Measurements from ENCODE around the gene NUSAP1. TPM values are rescaled to one million over a fixed set of nuclear protein-coding genes. Genes with fewer than 3 reads are reported as not detected.

Gene NUSAP1
- total RNA-seq, 1 experiment from 2014 or later, result 146 TPM

DNA sequence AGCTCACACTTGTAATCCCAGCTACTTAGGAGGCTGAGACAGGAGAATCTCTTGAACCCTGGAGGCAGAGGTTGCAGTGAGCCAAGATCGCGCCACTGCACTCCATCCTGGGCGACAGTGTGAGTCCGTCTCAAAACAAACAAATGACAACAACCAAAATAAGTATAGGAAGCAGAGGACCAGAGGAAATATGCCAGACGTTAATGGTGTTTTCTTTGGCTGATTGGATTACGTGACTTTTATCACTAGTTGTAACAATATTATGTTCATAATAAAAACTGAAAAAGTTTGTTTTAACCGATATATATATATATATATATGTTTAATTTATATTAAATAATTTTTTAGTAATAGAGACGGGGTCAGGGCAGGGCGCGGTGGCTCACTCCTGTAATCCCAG, 21.7 kb downstream of the NUSAP1 start:
- TF ChIP-seq, protein P1, sequence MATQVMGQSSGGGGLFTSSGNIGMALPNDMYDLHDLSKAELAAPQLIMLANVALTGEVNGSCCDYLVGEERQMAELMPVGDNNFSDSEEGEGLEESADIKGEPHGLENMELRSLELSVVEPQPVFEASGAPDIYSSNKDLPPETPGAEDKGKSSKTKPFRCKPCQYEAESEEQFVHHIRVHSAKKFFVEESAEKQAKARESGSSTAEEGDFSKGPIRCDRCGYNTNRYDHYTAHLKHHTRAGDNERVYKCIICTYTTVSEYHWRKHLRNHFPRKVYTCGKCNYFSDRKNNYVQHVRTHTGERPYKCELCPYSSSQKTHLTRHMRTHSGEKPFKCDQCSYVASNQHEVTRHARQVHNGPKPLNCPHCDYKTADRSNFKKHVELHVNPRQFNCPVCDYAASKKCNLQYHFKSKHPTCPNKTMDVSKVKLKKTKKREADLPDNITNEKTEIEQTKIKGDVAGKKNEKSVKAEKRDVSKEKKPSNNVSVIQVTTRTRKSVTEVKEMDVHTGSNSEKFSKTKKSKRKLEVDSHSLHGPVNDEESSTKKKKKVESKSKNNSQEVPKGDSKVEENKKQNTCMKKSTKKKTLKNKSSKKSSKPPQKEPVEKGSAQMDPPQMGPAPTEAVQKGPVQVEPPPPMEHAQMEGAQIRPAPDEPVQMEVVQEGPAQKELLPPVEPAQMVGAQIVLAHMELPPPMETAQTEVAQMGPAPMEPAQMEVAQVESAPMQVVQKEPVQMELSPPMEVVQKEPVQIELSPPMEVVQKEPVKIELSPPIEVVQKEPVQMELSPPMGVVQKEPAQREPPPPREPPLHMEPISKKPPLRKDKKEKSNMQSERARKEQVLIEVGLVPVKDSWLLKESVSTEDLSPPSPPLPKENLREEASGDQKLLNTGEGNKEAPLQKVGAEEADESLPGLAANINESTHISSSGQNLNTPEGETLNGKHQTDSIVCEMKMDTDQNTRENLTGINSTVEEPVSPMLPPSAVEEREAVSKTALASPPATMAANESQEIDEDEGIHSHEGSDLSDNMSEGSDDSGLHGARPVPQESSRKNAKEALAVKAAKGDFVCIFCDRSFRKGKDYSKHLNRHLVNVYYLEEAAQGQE (IDR thresholded peaks at IDR 0.05; ENCODE audit: low read depth), result no peak
- TF ChIP-seq TCF7L2 (IDR thresholded peaks at IDR 0.05; ENCODE audit: borderline replicate concordance, extremely low read depth, insufficient read depth, insufficient read length) (no peak), CEBPB (IDR thresholded peaks at IDR 0.05; ENCODE audit: low read depth) (no peak), SP1 (IDR thresholded peaks at IDR 0.05; ENCODE audit: low read depth) (no peak), EZH2 (IDR thresholded peaks at IDR 0.05) (no peak), SIN3A (IDR thresholded peaks at IDR 0.05; ENCODE audit: low read depth) (no peak), POLR2A (IDR thresholded peaks at IDR 0.05; ENCODE audit: borderline replicate concordance, extremely low read depth, insufficient read depth, insufficient read length) (no peak), EGR1 (IDR thresholded peaks at IDR 0.05; ENCODE audit: low read depth) (no peak), RAD21 (IDR thresholded peaks at IDR 0.05; ENCODE audit: low read depth) (no peak), JUND (IDR thresholded peaks at IDR 0.05) (no peak)
- TF ChIP-seq, protein P2, sequence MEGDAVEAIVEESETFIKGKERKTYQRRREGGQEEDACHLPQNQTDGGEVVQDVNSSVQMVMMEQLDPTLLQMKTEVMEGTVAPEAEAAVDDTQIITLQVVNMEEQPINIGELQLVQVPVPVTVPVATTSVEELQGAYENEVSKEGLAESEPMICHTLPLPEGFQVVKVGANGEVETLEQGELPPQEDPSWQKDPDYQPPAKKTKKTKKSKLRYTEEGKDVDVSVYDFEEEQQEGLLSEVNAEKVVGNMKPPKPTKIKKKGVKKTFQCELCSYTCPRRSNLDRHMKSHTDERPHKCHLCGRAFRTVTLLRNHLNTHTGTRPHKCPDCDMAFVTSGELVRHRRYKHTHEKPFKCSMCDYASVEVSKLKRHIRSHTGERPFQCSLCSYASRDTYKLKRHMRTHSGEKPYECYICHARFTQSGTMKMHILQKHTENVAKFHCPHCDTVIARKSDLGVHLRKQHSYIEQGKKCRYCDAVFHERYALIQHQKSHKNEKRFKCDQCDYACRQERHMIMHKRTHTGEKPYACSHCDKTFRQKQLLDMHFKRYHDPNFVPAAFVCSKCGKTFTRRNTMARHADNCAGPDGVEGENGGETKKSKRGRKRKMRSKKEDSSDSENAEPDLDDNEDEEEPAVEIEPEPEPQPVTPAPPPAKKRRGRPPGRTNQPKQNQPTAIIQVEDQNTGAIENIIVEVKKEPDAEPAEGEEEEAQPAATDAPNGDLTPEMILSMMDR (IDR thresholded peaks at IDR 0.05 in 2 of 3, conservative IDR thresholded peaks at IDR 0.05 in 1 of 3; ENCODE audit: borderline replicate concordance in 1 of 3, insufficient read depth in 1 of 3, low read depth in 2 of 3, low read length in 2 of 3), result no peak
- Histone ChIP-seq H2AFZ (ENCODE audit: low read depth, low read length, poor library complexity, severe bottlenecking) (no peak overlapping the region), H3K27me3 (ENCODE audit: insufficient read depth, low read length) (no peaks in the 10 kb centered on the region), H3K4me1 (ENCODE audit: control insufficient read depth in 1 of 2, insufficient read depth in 2 of 2, low read length in 2 of 2) (no peaks in the 10 kb centered on the region), H4K20me1 (ENCODE audit: insufficient read depth) (no peaks in the 10 kb centered on the region), H3K4me2 (ENCODE audit: low read length) (no peak overlapping the region), H3K9ac (ENCODE audit: low read length) (no peak overlapping the region), H3K27ac (ENCODE audit: low read depth, low read length) (no peak overlapping the region), H3K9me2 (ENCODE audit: insufficient read depth) (no peaks in the 10 kb centered on the region), H3K79me2 (ENCODE audit: insufficient read depth, low read length) (peaks cover 59% of the 10 kb centered on the region), H3K36me3 (ENCODE audit: control insufficient read depth in 1 of 2, insufficient read depth in 2 of 2, low read length in 2 of 2) (peaks cover 63 to 77% of the 10 kb centered on the region in 2 experiments), H3K4me3 (replicated peaks in 1 of 2; ENCODE audit: low read depth in 1 of 2, low read length in 2 of 2) (no peak overlapping the region), H3K9me3 (ENCODE audit: control insufficient read depth in 1 of 2, insufficient read depth in 1 of 2, low read depth in 1 of 2, low read length in 2 of 2) (no peaks in the 10 kb centered on the region)
- ChIA-PET RAD21 (ENCODE audit: low non-redundant PET in 1 of 2, low total read pairs in 2 of 2, uncharacterized antibody in 2 of 2, unreplicated experiment in 2 of 2) (no interaction called here), CTCF (no interaction called here), POLR2A (no interaction called here)
- DNase-seq (ENCODE audit: low read depth, low spot score) (no peak), ATAC-seq (no peak)
- intact Hi-C loops (cut with micrococcal nuclease), result no loop called here
- BruUV-seq (replicated peaks), result no TSS peak

All from HCT116 (cell line).